ENCODE data around the gene TOPBP1. TPM values are rescaled to one million over a fixed set of nuclear protein-coding genes. Genes with fewer than 3 reads are reported as not detected.

TOPBP1 gene
- total and polyA plus RNA-seq, 9 of the 15 experiments (the other 6 are each of a cell fraction or from before 2014, with no cell fraction given), result 16.6 to 77.6 (median 58.2) TPM

- TF ChIP-seq TSHZ1 (CRISPR knock-in tag; IDR thresholded peaks at IDR 0.05), result no peak
- TF ChIP-seq SMAD3 (CRISPR knock-in tag; conservative IDR thresholded peaks at IDR 0.05), result no peak
- TF ChIP-seq, protein P1, sequence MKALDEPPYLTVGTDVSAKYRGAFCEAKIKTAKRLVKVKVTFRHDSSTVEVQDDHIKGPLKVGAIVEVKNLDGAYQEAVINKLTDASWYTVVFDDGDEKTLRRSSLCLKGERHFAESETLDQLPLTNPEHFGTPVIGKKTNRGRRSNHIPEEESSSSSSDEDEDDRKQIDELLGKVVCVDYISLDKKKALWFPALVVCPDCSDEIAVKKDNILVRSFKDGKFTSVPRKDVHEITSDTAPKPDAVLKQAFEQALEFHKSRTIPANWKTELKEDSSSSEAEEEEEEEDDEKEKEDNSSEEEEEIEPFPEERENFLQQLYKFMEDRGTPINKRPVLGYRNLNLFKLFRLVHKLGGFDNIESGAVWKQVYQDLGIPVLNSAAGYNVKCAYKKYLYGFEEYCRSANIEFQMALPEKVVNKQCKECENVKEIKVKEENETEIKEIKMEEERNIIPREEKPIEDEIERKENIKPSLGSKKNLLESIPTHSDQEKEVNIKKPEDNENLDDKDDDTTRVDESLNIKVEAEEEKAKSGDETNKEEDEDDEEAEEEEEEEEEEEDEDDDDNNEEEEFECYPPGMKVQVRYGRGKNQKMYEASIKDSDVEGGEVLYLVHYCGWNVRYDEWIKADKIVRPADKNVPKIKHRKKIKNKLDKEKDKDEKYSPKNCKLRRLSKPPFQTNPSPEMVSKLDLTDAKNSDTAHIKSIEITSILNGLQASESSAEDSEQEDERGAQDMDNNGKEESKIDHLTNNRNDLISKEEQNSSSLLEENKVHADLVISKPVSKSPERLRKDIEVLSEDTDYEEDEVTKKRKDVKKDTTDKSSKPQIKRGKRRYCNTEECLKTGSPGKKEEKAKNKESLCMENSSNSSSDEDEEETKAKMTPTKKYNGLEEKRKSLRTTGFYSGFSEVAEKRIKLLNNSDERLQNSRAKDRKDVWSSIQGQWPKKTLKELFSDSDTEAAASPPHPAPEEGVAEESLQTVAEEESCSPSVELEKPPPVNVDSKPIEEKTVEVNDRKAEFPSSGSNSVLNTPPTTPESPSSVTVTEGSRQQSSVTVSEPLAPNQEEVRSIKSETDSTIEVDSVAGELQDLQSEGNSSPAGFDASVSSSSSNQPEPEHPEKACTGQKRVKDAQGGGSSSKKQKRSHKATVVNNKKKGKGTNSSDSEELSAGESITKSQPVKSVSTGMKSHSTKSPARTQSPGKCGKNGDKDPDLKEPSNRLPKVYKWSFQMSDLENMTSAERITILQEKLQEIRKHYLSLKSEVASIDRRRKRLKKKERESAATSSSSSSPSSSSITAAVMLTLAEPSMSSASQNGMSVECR (CRISPR knock-in tag; IDR thresholded peaks at IDR 0.05), result peak; percentile 33; the same call in 1 of the 2 replicates
- peak; percentile 60; the same call in 1 of the 2 replicates for TF ChIP-seq BHLHE40 (IDR thresholded peaks at IDR 0.05; ENCODE audit: low read length)
- no peak for TF ChIP-seq ZNF717 (CRISPR knock-in tag; IDR thresholded peaks at IDR 0.05)
- no peak for TF ChIP-seq SNRNP70 (optimal IDR thresholded peaks at IDR 0.05; ENCODE audit: low read depth, low read length)
- TF ChIP-seq MECOM (CRISPR knock-in tag; IDR thresholded peaks at IDR 0.05), result no peak
- TF ChIP-seq FOSL1 (tag; conservative IDR thresholded peaks at IDR 0.05), result no peak; the same call in 1 of the 2 replicates
- TF ChIP-seq, protein P2, sequence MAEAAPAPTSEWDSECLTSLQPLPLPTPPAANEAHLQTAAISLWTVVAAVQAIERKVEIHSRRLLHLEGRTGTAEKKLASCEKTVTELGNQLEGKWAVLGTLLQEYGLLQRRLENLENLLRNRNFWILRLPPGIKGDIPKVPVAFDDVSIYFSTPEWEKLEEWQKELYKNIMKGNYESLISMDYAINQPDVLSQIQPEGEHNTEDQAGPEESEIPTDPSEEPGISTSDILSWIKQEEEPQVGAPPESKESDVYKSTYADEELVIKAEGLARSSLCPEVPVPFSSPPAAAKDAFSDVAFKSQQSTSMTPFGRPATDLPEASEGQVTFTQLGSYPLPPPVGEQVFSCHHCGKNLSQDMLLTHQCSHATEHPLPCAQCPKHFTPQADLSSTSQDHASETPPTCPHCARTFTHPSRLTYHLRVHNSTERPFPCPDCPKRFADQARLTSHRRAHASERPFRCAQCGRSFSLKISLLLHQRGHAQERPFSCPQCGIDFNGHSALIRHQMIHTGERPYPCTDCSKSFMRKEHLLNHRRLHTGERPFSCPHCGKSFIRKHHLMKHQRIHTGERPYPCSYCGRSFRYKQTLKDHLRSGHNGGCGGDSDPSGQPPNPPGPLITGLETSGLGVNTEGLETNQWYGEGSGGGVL (CRISPR knock-in tag; IDR thresholded peaks at IDR 0.05), result no peak
- TF ChIP-seq FOXP1 (CRISPR knock-in tag; IDR thresholded peaks at IDR 0.05), result no peak
- TF ChIP-seq JUND (IDR thresholded peaks at IDR 0.05; ENCODE audit: borderline replicate concordance, low read depth, low read length), result peak; percentile 65; the same call in 1 of the 2 replicates
- TF ChIP-seq JUND (tag; IDR thresholded peaks at IDR 0.05; ENCODE audit: borderline replicate concordance, low read depth, low read length), result no peak
- no peak for TF ChIP-seq MIER1 (IDR thresholded peaks at IDR 0.05; ENCODE audit: low read depth)
- no peak for TF ChIP-seq TOE1 (IDR thresholded peaks at IDR 0.05; ENCODE audit: borderline replicate concordance)
- no peak for TF ChIP-seq TOE1 (CRISPR knock-in tag; IDR thresholded peaks at IDR 0.05; ENCODE audit: borderline replicate concordance, low read depth)
- TF ChIP-seq FOXK1 (CRISPR knock-in tag; IDR thresholded peaks at IDR 0.05; ENCODE audit: borderline replicate concordance), result no peak
- TF ChIP-seq, protein P3, sequence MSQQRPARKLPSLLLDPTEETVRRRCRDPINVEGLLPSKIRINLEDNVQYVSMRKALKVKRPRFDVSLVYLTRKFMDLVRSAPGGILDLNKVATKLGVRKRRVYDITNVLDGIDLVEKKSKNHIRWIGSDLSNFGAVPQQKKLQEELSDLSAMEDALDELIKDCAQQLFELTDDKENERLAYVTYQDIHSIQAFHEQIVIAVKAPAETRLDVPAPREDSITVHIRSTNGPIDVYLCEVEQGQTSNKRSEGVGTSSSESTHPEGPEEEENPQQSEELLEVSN (IDR thresholded peaks at IDR 0.05; ENCODE audit: borderline replicate concordance in 1 of 2, extremely low read depth in 1 of 2, insufficient read depth in 1 of 2, insufficient read length in 1 of 2, low read depth in 1 of 2, low read length in 1 of 2, poor library complexity in 1 of 2, severe bottlenecking in 1 of 2), result peak in 1 of 2 experiments; percentile 59
Measured at GRCh38 chr3:133573629-133574194, 88.0 kb downstream of the TOPBP1 start, which contains the start of gene CDV3 (continued).
